HepG2 (cell line): Measurements from ENCODE around the gene OSCP1. TPM values are rescaled to one million over a fixed set of nuclear protein-coding genes. Genes with fewer than 3 reads are reported as not detected.

ENCODE experiments used
- ADNP ChIP-seq: sonication (generic); formaldehyde crosslinking; IDR thresholded peaks from 2 replicates; pipeline ENCODE4 v1.4.0; 2020; ENCODE audit warnings: missing genetic modification reagents
- CREB1 ChIP-seq, 2 experiments: fragments of 450-650 bp in 1 of 2; IDR thresholded peaks; 2 replicates each; pipeline ENCODE4 v1.6.1; 2016 to 2017; ENCODE audit warnings: control low read depth in 1 of 2, mild to moderate bottlenecking in 1 of 2, missing compliant biosample characterization in 1 of 2, missing genetic modification characterization in 1 of 2
- ELF4 ChIP-seq: sonication (generic); formaldehyde crosslinking; IDR thresholded peaks from 2 replicates; pipeline ENCODE4 v1.5.0; 2020; ENCODE audit warnings: missing genetic modification reagents, mild to moderate bottlenecking, moderate library complexity, borderline replicate concordance
- HOXA5 ChIP-seq: sonication (generic); formaldehyde crosslinking; IDR thresholded peaks from 2 replicates; pipeline ENCODE4 v1.4.0; 2020; ENCODE audit warnings: missing genetic modification reagents
- KLF9 ChIP-seq: IDR thresholded peaks from 2 replicates; pipeline ENCODE4 v1.6.1; 2016; ENCODE audit warnings: low read depth
- MATR3 ChIP-seq: sonication (generic); formaldehyde crosslinking; IDR thresholded peaks from 2 replicates; pipeline ENCODE4 v1.4.0; 2020; ENCODE audit warnings: missing genetic modification reagents
- NR3C1 ChIP-seq: sonication (generic); formaldehyde crosslinking; IDR thresholded peaks from 2 replicates; pipeline ENCODE4 v1.4.0; 2020; ENCODE audit warnings: missing genetic modification reagents
- SIN3A ChIP-seq: IDR thresholded peaks from 2 replicates; pipeline ENCODE4 v1.6.1; 2011; ENCODE audit warnings: low read depth, mild to moderate bottlenecking, control low read depth, low read length, borderline replicate concordance
- TCF12 ChIP-seq, 2 experiments: fragments of 450-650 bp in 1 of 2; sonication (generic) in 1 of 2; formaldehyde crosslinking in 1 of 2; IDR thresholded peaks; 2 replicates each; pipeline versions ENCODE4 v1.6.1 to v1.8.0; 2017 to 2022; ENCODE audit warnings: antibody characterized with exemption in 1 of 2, mild to moderate bottlenecking in 1 of 2, missing genetic modification reagents in 1 of 2, moderate library complexity in 1 of 2
- TEAD3 ChIP-seq: optimal IDR thresholded peaks from 2 replicates; pipeline ENCODE3; 2016; ENCODE audit warnings: borderline replicate concordance
- ZC3H13 ChIP-seq: sonication (generic); formaldehyde crosslinking; IDR thresholded peaks from 2 replicates; pipeline ENCODE4 v1.8.1; 2023; ENCODE audit warnings: mild to moderate bottlenecking, missing genetic modification reagents, moderate library complexity
- ZNF282 ChIP-seq: fragments of 450-650 bp; IDR thresholded peaks from 2 replicates; pipeline ENCODE4 v1.6.1; 2018; ENCODE audit not compliant: partially characterized antibody
- ZNF496 ChIP-seq: sonication (generic); formaldehyde crosslinking; IDR thresholded peaks from 2 replicates; pipeline ENCODE4 v1.8.1; 2023; ENCODE audit warnings: mild to moderate bottlenecking, moderate library complexity, missing genetic modification reagents; ENCODE audit not compliant: insufficient replicate concordance
- ZNF713 ChIP-seq: sonication (generic); formaldehyde crosslinking; IDR thresholded peaks from 2 replicates; pipeline ENCODE4 v1.4.0; 2020; ENCODE audit warnings: mild to moderate bottlenecking, missing genetic modification reagents
- ZNF788 ChIP-seq: sonication (generic); formaldehyde crosslinking; IDR thresholded peaks from 2 replicates; pipeline ENCODE4 v1.5.0; 2020; ENCODE audit warnings: mild to moderate bottlenecking, missing genetic modification reagents, borderline replicate concordance
- ZSCAN29 ChIP-seq: sonication (generic); formaldehyde crosslinking; conservative IDR thresholded peaks from 2 replicates; pipeline ENCODE4 v1.4.0; 2020; ENCODE audit warnings: mild to moderate bottlenecking, missing genetic modification reagents
- polyA plus RNA-seq, 8 experiments: library from polyadenylated mRNA; depleted of rRNA in 3 of 8; stranded (reverse) in 7 of 8; unstranded in 1 of 8; fragments of >200 nt; fragmentation: Illumina TruSeq in 4 of 8; extraction: Trizol in 4 of 8; gene quantifications; 2 replicates each; pipeline versions ENCODE4 v1.2.1 to v1.2.3, GENCODE V29; 2011 to 2016; ENCODE audit warnings: low read depth in 4 of 8, missing spikeins in 1 of 8, mixed read lengths in 1 of 8; ENCODE audit not compliant: insufficient read depth in 1 of 8
- total RNA-seq, 5 experiments: library from RNA; depleted of rRNA; stranded (reverse); fragments of >200 nt; fragmentation: Illumina TruSeq; extraction: Trizol; gene quantifications; 2 replicates each; pipeline ENCODE4 v1.2.3, GENCODE V29; 2016; ENCODE audit warnings: low read depth in 1 of 5
- TF ChIP-seq, protein P1 (sequence below): sonication (generic); formaldehyde crosslinking; IDR thresholded peaks from 2 replicates; pipeline ENCODE4 v1.5.1; 2020; ENCODE audit warnings: mild to moderate bottlenecking, missing genetic modification reagents, borderline replicate concordance
- TF ChIP-seq, protein P2 (sequence below): sonication (generic); formaldehyde crosslinking; IDR thresholded peaks from 2 replicates; pipeline ENCODE4 v1.4.0; 2020; ENCODE audit warnings: missing genetic modification reagents

OSCP1 gene
- total and polyA plus RNA-seq, 2 of the 13 experiments (the other 11 are each of a cell fraction or from before 2014, with no cell fraction given), result 0.60 to 0.84 TPM

DNA sequence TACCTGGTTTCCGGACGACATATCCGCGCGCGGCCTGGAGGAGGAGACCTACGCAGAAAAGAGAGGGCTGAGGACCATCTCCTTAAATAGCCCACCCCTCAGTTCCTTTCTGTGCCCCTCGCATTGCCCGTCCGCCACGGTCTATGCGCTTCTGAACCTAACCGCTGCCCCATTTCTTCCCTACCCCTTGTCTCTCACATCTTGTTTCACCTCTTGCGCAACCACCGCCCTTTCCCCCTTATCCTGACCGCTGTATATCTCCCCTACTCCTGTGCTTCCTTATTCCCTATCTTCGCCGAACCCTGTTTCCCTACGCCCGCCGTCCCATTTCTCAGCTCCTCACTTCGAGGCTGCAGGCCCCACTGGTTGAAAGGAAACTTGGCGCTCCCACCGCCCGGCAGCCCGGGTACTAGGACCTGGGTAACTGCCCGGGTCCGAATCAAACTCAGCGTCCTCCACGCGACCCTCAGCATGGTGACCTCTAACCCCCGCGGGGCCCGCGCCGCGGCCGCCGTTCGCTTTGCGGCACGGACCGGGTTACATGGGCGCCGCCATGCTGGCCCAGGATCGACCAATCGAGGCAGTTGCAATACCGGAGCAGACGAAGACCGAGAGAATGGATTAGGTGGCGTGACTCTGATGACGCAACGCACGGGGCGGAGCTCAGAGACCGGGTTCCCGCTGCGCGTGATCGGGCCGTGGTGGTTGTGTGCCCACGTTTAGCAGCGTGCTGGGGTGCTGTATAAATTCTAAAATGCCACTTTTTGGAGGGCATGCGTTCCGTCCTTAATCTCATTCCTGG lies 13.8 kb upstream of the OSCP1 start, which contains the start of gene MRPS15 (continued):
- TF ChIP-seq TEAD3 (peak; percentile 89), ELF4 (CRISPR knock-in tag) (no peak), ZNF496 (CRISPR knock-in tag) (no peak), ADNP (CRISPR knock-in tag) (peak; percentile 63; the same call in 1 of the 2 replicates), KLF9 (CRISPR knock-in tag) (no peak), ZC3H13 (CRISPR knock-in tag) (peak; percentile 92), NR3C1 (no peak), TCF12 (IDR thresholded peaks at IDR 0.05) (no peak), TCF12 (CRISPR knock-in tag; IDR thresholded peaks at IDR 0.05) (0 out of 2 replicates have a peak, but pooled peaks have one; percentile 21), SIN3A (peak; percentile 92; the same call in 1 of the 2 replicates), MATR3 (no peak), ZNF282 (no peak), ZNF788 (CRISPR knock-in tag) (peak; percentile 99), CREB1 (IDR thresholded peaks at IDR 0.05) (peak; percentile 90), CREB1 (CRISPR knock-in tag; IDR thresholded peaks at IDR 0.05) (peak; percentile 96), ZSCAN29 (no peak), HOXA5 (CRISPR knock-in tag) (peak; percentile 80), ZNF713 (CRISPR knock-in tag) (no peak)
- TF ChIP-seq, protein P1, sequence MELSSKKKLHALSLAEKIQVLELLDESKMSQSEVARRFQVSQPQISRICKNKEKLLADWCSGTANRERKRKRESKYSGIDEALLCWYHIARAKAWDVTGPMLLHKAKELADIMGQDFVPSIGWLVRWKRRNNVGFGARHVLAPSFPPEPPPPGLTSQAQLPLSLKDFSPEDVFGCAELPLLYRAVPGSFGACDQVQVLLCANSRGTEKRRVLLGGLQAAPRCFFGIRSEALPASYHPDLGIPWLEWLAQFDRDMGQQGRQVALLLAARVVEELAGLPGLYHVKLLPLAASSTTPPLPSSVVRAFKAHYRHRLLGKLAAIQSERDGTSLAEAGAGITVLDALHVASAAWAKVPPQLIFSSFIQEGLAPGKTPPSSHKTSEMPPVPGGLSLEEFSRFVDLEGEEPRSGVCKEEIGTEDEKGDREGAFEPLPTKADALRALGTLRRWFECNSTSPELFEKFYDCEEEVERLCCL (CRISPR knock-in tag), result peak; percentile 94; the same call in 1 of the 2 replicates
- TF ChIP-seq, protein P2, sequence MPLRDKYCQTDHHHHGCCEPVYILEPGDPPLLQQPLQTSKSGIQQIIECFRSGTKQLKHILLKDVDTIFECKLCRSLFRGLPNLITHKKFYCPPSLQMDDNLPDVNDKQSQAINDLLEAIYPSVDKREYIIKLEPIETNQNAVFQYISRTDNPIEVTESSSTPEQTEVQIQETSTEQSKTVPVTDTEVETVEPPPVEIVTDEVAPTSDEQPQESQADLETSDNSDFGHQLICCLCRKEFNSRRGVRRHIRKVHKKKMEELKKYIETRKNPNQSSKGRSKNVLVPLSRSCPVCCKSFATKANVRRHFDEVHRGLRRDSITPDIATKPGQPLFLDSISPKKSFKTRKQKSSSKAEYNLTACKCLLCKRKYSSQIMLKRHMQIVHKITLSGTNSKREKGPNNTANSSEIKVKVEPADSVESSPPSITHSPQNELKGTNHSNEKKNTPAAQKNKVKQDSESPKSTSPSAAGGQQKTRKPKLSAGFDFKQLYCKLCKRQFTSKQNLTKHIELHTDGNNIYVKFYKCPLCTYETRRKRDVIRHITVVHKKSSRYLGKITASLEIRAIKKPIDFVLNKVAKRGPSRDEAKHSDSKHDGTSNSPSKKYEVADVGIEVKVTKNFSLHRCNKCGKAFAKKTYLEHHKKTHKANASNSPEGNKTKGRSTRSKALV (CRISPR knock-in tag), result peak; percentile 43; the same call in 1 of the 2 replicates
